BJ (cell line): ENCODE results near the gene ZNF90. TPM values are rescaled to one million over a fixed set of nuclear protein-coding genes. Genes with fewer than 3 reads are reported as not detected.
A peak's percentile ranks its signal among the peaks of the same experiment; 100 is the strongest.

Source experiments
- CTCF ChIA-PET: fragments of 350-600 bp; formaldehyde crosslinking; extraction: SDS; loops from one replicate; lab custom pipeline; 2021; ENCODE audit warnings: antibody characterized with exemption, inconsistent platforms; lab: Yijun Ruan, JAX
- POLR2A ChIA-PET: fragments of 300-600 bp; sonication (Branson Sonifier 250); formaldehyde crosslinking; extraction: SDS; loops from one replicate; lab custom pipeline; 2021; ENCODE audit warnings: antibody characterized with exemption; lab: Charles Lee
- DNase-seq: peaks from one replicate; pipeline ENCODE4 v3.0.0-alpha.2; 2011; ENCODE audit warnings: low read depth
- H3K27me3 ChIP-seq: 2 replicates; pipeline ENCODE4 v1.6.0; 2011; ENCODE audit warnings: low read length; ENCODE audit not compliant: control insufficient read depth, insufficient read depth
- H3K36me3 ChIP-seq: 2 replicates; pipeline ENCODE4 v1.5.1; 2011; ENCODE audit warnings: low read length; ENCODE audit not compliant: control insufficient read depth, insufficient read depth
- H3K4me3 ChIP-seq: 2 replicates; pipeline ENCODE4 v1.5.1; 2011; ENCODE audit warnings: low read depth, mild to moderate bottlenecking, control low read depth, low read length
- CTCF ChIP-seq: IDR thresholded peaks from 2 replicates; pipeline ENCODE4 v1.5.1; 2011; ENCODE audit warnings: low read depth, mild to moderate bottlenecking, control low read depth, inconsistent platforms, low read length, moderate library complexity; ENCODE audit not compliant: insufficient read depth
- polyA plus RNA-seq: library from polyadenylated mRNA; depleted of rRNA; stranded (reverse); fragments of >200 nt; gene quantifications from 2 replicates; pipeline ENCODE4 v1.2.3, GENCODE V29; 2011; rRNA removed
- small RNA-seq: library from RNA; depleted of rRNA; stranded (forward); fragments of <200 nt; gene quantifications from one replicate; pipeline ENCODE3, GENCODE V24; 2012; ENCODE audit warnings: low replicate concordance, low read depth; ENCODE audit not compliant: insufficient read length

ZNF90 gene
- polyA plus RNA-seq, 1 experiment: 0.38 TPM

- Histone ChIP-seq H3K27me3 (no peaks in the 10 kb centered on the region), H3K4me3 (peak within 1 kb of the TSS; percentile 75), H3K36me3 (peaks cover 4% of the 10 kb centered on the region; the same call in 1 of the 2 replicates)
- CTCF ChIA-PET: interaction anchor here (1.2 to 1.4 kb wide), 2 partner anchors 12 to 71 kb away, joined by 3 read pairs; no protein-coding TSS in a partner anchor
- POLR2A ChIA-PET: interaction anchor here (0.6 kb wide), 1 partner anchor 160 kb away, joined by 3 read pairs; no protein-coding TSS in a partner anchor
- DNase-seq: peak; percentile 74
- TF ChIP-seq CTCF: no peak
These were observed 89.3 kb downstream of the ZNF90 start, which contains the start of gene ZNF486 for GRCh38 chr19:20167020-20167644. Gene ZNF486, plus strand, starts transcription at chr19:20167214. Its CDS starts 117 bp downstream, at chr19:20167331.

GRCh38 chr19:20167651-20168122, 89.9 kb downstream of the ZNF90 start:
- peak overlapping the region; percentile 75 for H3K4me3 ChIP-seq
- no peaks in the 10 kb centered on the region for H3K27me3 ChIP-seq
- ChIA-PET CTCF (interaction anchor here (1.2 to 1.4 kb wide), 2 partner anchors 12 to 70 kb away, joined by 3 read pairs; no protein-coding TSS in a partner anchor), POLR2A (no interaction called here)
- TF ChIP-seq CTCF: no peak
- peaks cover 4% of the 10 kb centered on the region; the same call in 1 of the 2 replicates for H3K36me3 ChIP-seq
- DNase-seq: peak; percentile 12

Small RNA genes lying within 50 kb of the gene (small RNA-seq; reads per million reads assigned to genes)
- not detected for gene AC006539.3

Other genes starting within 250 kb of the ZNF90 start
- 0.67 and 1.6 TPM in 2 replicates for gene ZNF253, start 212.1 kb upstream of the ZNF90 start, polyA plus RNA-seq
- gene ZNF93, start 177.1 kb upstream of the ZNF90 start, polyA plus RNA-seq: 4.3 and 5.2 TPM in 2 replicates
- 0.70 and 1.3 TPM in 2 replicates for gene ZNF682, start 38.5 kb upstream of the ZNF90 start, polyA plus RNA-seq
- 3.1 and 5.2 TPM in 2 replicates for gene ZNF486, start 89.2 kb downstream of the ZNF90 start, polyA plus RNA-seq